Measurements from ENCODE around the gene IL13RA1. TPM values are rescaled to one million over a fixed set of nuclear protein-coding genes. Genes with fewer than 3 reads are reported as not detected.

The IL13RA1 gene
- total RNA-seq, 1 experiment from 2014 or later, result 28.2 TPM

DNA sequence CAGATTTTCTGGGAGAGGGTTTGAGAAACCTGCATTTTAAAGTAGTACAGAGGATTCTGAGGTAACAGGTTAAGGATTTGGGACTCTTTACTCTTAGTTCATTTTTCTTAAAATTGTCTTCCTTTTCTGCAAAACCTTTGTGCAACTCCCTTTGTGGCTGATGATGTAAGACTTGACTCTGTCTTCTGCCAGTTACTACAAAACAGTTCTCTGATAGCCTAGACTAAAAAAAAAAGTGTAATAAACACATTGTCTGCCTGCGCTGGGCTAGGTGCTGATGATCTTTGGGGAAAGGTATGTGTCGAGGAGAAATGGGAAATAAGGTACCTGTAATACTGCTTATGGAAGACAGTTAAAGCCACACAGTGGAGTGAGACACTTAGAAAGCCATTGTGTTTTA lies 28.7 kb downstream of the IL13RA1 start:
- intact Hi-C loops (cut with micrococcal nuclease), result no loop called here
- ChIA-PET POLR2A (no interaction called here), RAD21 (ENCODE audit: low non-redundant PET in 1 of 2, low total read pairs in 2 of 2, uncharacterized antibody in 2 of 2, unreplicated experiment in 2 of 2) (no interaction called here), CTCF (no interaction called here)
- H3K27ac ChIP-seq (ENCODE audit: low read depth, low read length), result no peak overlapping the region
- H3K27me3 ChIP-seq (ENCODE audit: insufficient read depth, low read length), result no peaks in the 10 kb centered on the region
- H3K4me1 ChIP-seq (ENCODE audit: control insufficient read depth in 1 of 2, insufficient read depth in 2 of 2, low read length in 2 of 2), result no peaks in the 10 kb centered on the region
- H3K4me3 ChIP-seq (replicated peaks in 1 of 2; ENCODE audit: low read depth in 1 of 2, low read length in 2 of 2), result no peak overlapping the region
- no peaks in the 10 kb centered on the region for H4K20me1 ChIP-seq (ENCODE audit: insufficient read depth)
- no peaks in the 10 kb centered on the region; a peak in 1 of 4 replicates for H3K36me3 ChIP-seq (ENCODE audit: control insufficient read depth in 1 of 2, insufficient read depth in 2 of 2, low read length in 2 of 2)
- H3K79me2 ChIP-seq (ENCODE audit: insufficient read depth, low read length), result no peaks in the 10 kb centered on the region
- DNase-seq (ENCODE audit: low read depth, low spot score) (no peak), ATAC-seq (no peak)
- TF ChIP-seq, protein P1, sequence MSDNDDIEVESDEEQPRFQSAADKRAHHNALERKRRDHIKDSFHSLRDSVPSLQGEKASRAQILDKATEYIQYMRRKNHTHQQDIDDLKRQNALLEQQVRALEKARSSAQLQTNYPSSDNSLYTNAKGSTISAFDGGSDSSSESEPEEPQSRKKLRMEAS (IDR thresholded peaks at IDR 0.05), result no peak
- no peak for TF ChIP-seq EZH2phosphoT487 (IDR thresholded peaks at IDR 0.05; ENCODE audit: borderline replicate concordance)
- TF ChIP-seq POLR2A (IDR thresholded peaks at IDR 0.05; ENCODE audit: borderline replicate concordance, extremely low read depth, insufficient read depth, insufficient read length), result no peak
- no peak for TF ChIP-seq CBX3 (IDR thresholded peaks at IDR 0.05; ENCODE audit: low read depth)
- no peak for TF ChIP-seq TCF7L2 (IDR thresholded peaks at IDR 0.05; ENCODE audit: borderline replicate concordance, extremely low read depth, insufficient read depth, insufficient read length)
- TF ChIP-seq ZNF274 (IDR thresholded peaks at IDR 0.05; ENCODE audit: low read depth, low read length), result no peak
- TF ChIP-seq EZH2 (IDR thresholded peaks at IDR 0.05), result no peak
- TF ChIP-seq SIN3A (IDR thresholded peaks at IDR 0.05; ENCODE audit: low read depth), result no peak
- no peak for TF ChIP-seq JUND (IDR thresholded peaks at IDR 0.05)
- TF ChIP-seq, protein P2, sequence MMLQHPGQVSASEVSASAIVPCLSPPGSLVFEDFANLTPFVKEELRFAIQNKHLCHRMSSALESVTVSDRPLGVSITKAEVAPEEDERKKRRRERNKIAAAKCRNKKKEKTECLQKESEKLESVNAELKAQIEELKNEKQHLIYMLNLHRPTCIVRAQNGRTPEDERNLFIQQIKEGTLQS (IDR thresholded peaks at IDR 0.05), result no peak
- TF ChIP-seq SRF (IDR thresholded peaks at IDR 0.05; ENCODE audit: low read depth), result no peak
- no peak for TF ChIP-seq CEBPB (IDR thresholded peaks at IDR 0.05; ENCODE audit: low read depth)
- no peak for TF ChIP-seq FOSL1 (IDR thresholded peaks at IDR 0.05; ENCODE audit: low read depth)
- no peak for TF ChIP-seq RAD21 (IDR thresholded peaks at IDR 0.05; ENCODE audit: low read depth)
- TF ChIP-seq ELF1 (IDR thresholded peaks at IDR 0.05; ENCODE audit: borderline replicate concordance, low read depth), result no peak
- TF ChIP-seq YY1 (IDR thresholded peaks at IDR 0.05; ENCODE audit: extremely low read depth, insufficient replicate concordance, low read depth, low read length), result no peak
- no peak for TF ChIP-seq EGR1 (IDR thresholded peaks at IDR 0.05; ENCODE audit: low read depth)
- TF ChIP-seq ZFX (IDR thresholded peaks at IDR 0.05), result no peak
- no peak for TF ChIP-seq SP1 (IDR thresholded peaks at IDR 0.05; ENCODE audit: low read depth)
- no peak for TF ChIP-seq POLR2AphosphoS5 (IDR thresholded peaks at IDR 0.05; ENCODE audit: low read depth, low read length)
- no peak overlapping the region for H2AFZ ChIP-seq (ENCODE audit: low read depth, low read length, poor library complexity, severe bottlenecking)
- H3K9ac ChIP-seq (ENCODE audit: low read length), result no peak overlapping the region
- no peaks in the 10 kb centered on the region for H3K9me3 ChIP-seq (ENCODE audit: control insufficient read depth in 1 of 2, insufficient read depth in 1 of 2, low read depth in 1 of 2, low read length in 2 of 2)
- BruUV-seq (replicated peaks), result no TSS peak
- no peak overlapping the region for H3K4me2 ChIP-seq (ENCODE audit: low read length)
- no peaks in the 10 kb centered on the region for H3K9me2 ChIP-seq (ENCODE audit: insufficient read depth)
